CD4-positive, alpha-beta T cell treated with Interleukin-2 at 100 ng/mL for 4 hours (primary cell): Measurements from ENCODE around the gene CTXND1.

Experiments
- DNase-seq: peaks from one replicate; pipeline ENCODE4 v3.0.0-alpha.2; 2020; ENCODE audit warnings: low spot score

Gene CTXND1

DNA sequence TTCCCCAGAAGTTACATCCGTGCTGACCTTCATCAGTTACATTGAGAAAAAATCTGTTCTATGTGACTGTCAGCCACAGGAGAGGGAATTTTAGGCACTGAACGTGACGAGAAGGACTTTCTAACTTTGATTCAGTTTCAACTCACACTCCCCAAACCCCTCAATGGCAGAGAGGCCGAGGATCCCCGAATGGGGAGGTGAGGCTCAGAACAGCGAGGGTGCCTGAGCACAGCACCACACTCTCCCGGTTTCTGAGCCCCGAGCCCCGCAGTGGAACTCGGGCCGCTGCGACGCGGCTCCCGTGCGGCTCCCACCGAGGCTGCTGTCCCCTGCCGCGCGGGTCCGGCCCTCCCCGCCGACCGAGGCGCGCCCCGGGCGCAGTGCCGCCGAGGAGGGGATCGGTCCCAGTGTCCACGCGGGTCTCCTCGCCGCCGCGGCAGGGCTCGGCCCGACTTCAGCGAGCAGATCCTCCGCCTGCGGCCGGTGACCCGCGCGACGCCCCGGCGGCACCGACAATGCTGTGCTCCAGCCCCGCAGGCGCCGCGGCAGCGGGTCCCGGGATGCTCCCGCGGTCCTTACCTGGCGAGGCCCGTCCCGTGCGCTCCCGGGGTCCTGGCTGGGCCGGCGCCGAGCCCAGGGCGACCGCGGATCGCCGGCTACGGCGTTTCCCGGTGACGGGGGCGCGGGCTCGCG lies 439 bp downstream of the CTXND1 start:
- DNase-seq, result no peak

DNA sequence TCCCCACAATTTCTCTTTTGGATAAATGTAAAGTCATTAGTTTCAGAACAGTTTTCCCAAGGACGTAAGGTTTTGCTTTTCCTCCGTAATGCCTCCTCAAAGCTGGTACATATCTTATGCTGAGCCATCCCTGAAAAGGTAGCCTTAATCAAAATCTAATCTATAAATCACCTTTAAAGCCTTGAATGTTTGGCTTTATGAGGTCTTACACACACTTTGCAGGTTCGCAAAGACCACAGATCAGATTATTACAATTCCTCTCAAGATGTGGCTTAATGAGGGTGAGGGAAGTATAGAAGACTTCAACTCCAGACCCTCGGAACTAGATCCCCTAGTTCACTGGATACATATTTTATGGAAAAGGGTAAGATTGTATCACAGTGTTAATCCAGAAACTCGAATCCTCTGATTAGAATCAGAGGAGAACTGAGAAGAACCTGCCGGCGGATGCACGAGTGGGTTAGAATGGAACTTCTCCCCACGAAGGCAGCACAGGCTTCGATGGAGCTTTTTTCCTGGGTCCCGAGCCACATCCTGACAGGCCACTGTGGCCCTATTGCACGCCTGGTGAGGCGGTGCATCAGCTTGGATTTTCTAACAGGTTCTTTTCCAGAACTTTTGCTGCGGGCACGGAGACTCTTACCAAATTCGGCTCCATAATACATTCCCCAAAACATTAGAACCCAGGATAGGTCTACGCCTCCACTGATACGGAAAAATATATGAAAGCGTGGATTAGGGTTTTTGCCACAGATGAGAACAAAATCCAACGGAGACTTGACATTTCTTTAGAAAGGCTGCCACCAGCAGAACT lies 1.2 kb downstream of the CTXND1 start:
- DNase-seq, result no peak

- DNase-seq, result no peak
Observed at GRCh38 chr15:80249973-80250372, 2.0 kb downstream of the CTXND1 start.

DNA sequence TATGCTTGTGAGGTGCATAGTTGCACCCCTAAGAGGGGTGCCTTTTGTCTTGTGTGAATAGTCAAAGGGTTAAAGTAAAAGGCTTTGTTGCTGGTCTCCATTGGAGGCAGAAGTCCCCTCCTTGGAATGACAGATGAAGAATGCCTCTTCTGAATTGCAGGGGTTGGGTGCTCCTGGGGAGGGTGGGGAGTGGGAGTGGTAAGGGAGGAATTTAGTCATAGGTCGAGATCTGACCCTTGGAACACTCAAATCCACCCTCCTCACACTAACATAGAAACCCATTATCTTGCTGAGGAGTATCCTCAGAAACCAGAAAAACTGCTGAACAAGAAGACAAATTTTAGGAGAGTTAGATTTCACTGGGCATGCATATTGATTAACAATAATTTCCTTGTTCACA lies 4.7 kb downstream of the CTXND1 start:
- no peak for DNase-seq

DNA sequence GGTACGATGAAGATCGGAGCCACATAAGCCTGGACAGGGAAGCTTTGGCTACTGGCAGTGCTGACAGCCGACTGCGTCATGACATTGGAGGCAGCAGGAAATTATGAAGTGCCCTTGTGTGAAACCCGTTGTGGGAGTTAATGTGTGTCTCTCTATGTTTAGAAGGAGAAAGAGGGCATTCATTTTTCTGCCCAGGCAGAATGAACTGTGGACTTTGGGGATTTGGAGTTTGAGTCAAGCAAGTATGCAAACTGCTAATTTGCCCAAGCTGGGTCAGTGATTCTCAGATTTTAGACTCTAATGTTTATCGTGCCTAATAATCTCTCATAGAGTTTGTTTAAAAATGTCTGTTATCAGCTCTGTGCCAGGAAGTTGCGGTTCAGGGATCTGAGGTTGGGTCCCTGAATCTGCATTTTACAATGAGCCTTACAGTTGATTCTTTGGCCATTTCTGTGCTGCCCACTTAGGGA lies 5.6 kb downstream of the CTXND1 start:
- no peak for DNase-seq

GRCh38 chr15:80242802-80243201 lies 9.2 kb downstream of the CTXND1 start:
- no peak for DNase-seq

DNA sequence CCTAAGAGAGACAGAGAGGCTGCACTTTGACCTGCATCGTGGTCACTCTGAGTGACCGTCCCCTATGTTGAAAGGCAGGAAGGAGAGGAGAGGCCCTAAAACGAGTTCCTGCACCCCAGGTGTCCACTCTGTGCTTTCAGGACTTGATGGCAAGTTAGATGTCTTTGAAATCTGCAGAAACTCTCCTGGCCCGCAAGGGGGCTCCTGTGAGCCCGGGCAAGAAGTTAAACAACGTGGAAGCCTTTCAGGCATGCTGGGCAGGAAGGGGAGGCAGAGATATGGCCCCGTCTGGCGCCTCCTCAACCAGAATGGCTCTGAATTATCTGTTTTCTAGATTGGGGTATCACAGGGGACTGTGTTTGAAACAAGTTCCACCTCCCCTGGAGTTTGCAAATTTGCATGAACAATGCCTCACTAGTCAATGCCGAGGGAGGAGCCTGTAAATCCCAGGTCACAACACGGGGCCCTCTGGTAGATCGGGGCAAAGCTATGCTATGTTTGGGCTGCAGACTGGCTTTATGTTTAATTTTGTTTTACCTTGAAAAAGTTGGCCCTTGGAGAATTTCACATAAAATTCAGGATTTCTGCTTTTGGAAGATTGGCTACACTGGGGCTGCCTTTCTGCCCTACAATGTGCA lies 9.8 kb downstream of the CTXND1 start:
- DNase-seq, result no peak

DNA sequence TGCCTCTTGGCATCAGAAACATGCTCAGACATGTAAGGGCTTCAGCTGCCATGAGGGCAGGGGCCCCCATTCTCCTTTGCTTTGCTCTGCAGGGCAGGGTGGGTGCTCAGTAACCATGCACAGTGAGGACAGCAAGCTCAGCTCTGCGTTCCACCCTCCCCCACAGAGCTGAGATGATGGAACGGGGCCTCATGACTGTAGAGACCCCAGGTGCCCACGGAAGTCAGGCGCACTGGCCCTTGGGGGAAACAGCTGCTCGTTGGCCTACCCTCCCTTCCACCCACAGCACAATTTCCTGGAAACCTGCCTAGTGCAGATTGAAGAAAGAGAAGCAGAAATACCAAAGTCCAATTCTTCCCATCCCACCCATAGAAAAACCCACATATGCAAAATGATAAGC lies 10.5 kb downstream of the CTXND1 start:
- DNase-seq, result no peak

GRCh38 chr15:80240276-80240675 lies 11.7 kb downstream of the CTXND1 start:
- DNase-seq, result no peak

DNA sequence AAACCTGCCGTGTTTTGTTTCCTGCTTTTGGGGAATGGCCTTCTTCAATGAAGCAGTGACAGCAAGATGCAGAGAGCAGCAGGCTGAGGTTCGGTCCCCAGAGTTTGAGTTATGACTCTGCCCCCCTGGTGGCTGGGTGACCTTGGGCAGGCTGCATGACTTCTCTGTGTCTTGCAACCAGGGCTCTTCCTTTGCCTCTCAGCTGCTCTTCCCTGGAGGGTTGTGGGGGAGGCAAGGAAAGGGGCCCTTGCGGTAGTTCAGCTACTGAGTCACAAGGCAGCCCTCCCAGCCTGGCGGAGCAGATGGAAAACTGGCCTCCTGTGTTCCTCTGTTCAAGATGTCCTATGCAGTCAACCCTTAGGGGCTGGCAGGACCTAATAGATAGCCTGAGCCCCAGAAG lies 17.1 kb downstream of the CTXND1 start:
- DNase-seq, result peak; percentile 27

- no peak for DNase-seq
Observed at GRCh38 chr15:80233581-80233980, 18.4 kb downstream of the CTXND1 start.

DNA sequence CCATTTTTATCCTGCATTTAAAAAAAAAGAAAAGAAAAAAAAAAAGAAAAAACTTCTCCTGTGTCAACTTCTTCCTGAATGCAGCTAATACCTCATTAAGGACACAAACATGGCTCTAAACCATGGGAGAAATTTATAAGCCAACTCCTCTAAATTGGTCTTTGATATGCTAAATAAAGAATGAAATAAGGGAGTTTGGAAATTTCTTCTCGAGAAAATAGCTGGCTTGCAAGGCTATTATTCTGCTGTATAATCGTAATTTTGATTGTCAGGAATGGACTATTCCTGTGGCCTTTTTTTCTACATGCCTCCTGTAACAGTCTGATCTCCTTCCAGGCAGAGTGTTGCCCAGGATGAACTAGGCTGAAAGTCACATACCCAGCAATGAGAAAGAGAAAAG lies 20.6 kb downstream of the CTXND1 start:
- no peak for DNase-seq

DNA sequence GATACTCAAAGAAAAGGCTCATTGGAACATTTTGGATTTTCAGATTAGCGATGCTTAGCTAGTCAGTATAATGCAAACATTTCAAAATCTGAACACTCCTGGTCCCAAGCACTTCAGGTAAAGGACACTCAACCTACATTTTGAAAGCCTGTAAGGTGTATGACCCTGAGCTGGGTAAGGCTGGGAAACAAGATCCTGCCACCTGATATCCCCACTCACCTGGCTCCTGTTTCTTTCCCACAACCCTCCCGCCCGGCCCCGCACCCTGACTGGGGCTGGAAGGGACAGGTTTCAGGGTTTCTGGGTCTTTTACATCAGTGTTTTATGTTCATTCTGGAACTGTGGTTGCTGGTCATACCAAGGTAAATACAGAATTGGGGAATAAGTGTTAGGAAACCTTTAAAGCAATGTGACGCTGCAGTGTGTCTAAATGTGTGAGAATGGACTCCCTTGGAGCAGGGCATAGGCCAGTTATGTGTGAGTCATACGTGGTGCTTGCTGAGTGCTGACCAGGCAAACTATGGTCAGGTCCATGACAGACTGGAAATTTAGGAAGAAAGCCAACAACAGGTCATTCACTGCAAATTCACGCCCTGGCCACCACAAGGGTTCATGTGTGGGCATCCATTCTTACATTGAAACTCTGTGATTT lies 22.9 kb downstream of the CTXND1 start:
- no peak for DNase-seq

GRCh38 chr15:80219955-80220354 lies 32.1 kb downstream of the CTXND1 start:
- DNase-seq, result no peak

- no peak for DNase-seq
Observed at GRCh38 chr15:80217327-80217900, 34.6 kb downstream of the CTXND1 start.

DNA sequence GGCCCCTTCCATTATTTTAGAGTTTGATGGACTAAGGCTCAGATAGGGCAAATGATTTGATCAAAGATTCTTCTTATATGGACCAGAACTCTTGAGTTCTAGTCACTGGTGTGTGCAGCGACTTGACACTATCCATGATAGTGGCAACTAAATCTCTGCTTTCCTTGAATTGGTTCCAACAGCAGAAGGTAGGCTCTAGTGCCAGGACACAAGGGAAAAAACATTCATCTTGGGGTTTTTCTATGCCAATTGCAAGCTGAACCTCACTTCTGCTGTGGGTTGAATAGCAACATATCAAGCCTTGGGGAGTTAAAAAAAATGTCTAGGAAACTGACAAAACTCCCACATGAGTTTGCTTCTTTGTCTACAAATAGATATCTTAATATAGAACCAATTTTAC lies 35.1 kb downstream of the CTXND1 start:
- no peak for DNase-seq

DNA sequence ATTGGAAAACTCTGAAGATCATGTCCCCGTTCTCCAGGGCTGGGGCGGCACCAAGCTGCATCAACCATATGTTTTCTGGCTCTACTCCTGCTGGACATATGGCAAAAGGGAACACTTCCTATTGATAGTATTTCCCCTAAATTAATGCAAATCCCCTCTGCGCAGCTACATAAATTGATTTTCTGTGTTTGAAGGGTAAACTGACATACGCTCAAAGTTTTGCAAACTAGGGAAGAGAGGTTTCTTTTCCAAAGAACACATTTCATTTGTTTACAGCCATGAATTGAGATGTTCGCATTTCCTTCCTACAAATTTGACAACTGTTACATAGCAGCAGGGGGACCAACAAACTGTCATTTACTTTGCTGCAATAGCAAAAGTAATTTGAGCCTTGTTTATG lies 35.9 kb downstream of the CTXND1 start:
- no peak for DNase-seq

GRCh38 chr15:80214910-80215309 lies 37.1 kb downstream of the CTXND1 start:
- no peak for DNase-seq

GRCh38 chr15:80211976-80212375 lies 40.0 kb downstream of the CTXND1 start:
- no peak for DNase-seq

- no peak for DNase-seq
Observed at GRCh38 chr15:80210611-80211573, 41.1 kb downstream of the CTXND1 start.
